IPS-15b (cell line): ENCODE measurements around the gene NARF.

ENCODE experiments used
- H3K27me3 ChIP-seq: one replicate; pipeline ENCODE4 v1.6.1; 2013; ENCODE audit warnings: low read length; ENCODE audit not compliant: control insufficient read depth, insufficient read depth
- H3K36me3 ChIP-seq: one replicate; pipeline ENCODE4 v1.6.1; 2013; ENCODE audit warnings: low read length; ENCODE audit not compliant: control insufficient read depth, insufficient read depth
- H3K4me1 ChIP-seq: one replicate; pipeline ENCODE4 v1.6.1; 2013; ENCODE audit warnings: mild to moderate bottlenecking, low read length; ENCODE audit not compliant: control insufficient read depth, insufficient read depth
- H3K4me3 ChIP-seq: one replicate; pipeline ENCODE4 v1.5.1; 2013; ENCODE audit warnings: low read depth, low read length
- H3K9ac ChIP-seq: one replicate; pipeline ENCODE4 v1.6.1; 2013; ENCODE audit warnings: low read depth, mild to moderate bottlenecking, low read length
- H3K9me3 ChIP-seq: one replicate; pipeline ENCODE4 v1.6.1; 2013; ENCODE audit warnings: mild to moderate bottlenecking, low read length; ENCODE audit not compliant: control insufficient read depth, insufficient read depth

NARF gene

DNA sequence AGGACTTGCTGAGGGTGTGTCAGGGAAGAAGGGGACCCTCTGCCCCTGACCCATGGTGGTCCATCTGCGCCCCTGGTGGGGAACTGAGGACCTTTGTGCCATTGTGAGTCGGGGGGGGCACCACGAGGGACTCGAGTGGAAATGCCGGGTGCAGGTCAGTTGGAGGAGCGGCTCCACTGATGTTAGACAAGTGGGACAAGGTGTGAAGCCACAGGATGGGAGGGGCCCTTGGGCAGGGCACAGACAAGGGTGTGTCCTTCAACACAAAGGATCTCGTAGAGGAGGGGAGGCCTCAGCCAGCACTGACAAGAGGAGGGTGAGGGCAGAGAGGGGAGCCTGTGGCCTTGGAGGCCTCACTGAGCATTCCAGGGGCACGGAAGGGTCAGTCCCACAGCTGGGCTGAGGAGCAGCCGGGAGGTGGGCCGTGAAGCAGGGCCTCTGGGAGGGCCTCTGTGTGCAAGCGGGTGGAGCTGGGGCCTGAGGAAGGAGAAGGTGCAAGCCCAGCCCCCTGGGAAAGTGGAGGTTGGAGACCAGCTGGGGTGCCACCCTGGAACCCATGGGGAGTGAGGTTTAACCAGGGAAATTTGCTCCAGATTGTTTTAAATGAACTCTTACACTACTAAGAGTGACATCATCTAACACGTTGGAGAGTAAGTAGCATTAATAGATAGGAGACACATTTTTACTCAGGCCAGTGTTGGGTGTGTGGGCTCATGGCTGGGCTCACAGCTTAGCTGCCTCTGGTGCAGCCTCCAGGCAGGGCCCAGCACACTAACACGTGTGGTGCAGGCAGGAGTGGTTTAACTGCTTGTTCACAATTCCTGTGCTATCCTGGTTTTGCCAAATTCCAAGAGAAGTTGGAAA, 27.9 kb downstream of the NARF start:
- Histone ChIP-seq H3K27me3 (no peaks in the 10 kb centered on the region), H3K4me3 (no peak overlapping the region), H3K9me3 (no peaks in the 10 kb centered on the region), H3K9ac (no peak overlapping the region), H3K4me1 (no peaks in the 10 kb centered on the region), H3K36me3 (peaks cover 22% of the 10 kb centered on the region)

DNA sequence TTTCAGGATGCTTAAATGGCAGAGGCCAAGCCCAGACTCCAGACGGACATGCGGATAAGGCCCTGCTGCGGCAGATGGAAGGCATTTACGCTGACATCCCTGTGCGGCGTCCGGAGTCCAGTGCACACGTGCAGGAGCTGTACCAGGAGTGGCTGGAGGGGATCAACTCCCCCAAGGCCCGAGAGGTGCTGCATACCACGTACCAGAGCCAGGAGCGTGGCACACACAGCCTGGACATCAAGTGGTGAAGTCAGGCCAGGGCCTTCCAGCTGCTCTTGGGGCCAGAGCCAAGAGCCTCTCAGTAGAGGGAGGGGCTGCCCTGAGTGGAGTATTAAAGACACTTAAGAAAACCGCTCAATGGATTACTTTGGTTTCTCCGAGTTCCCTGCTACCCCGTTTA, 29.4 kb downstream of the NARF start:
- H3K4me1 ChIP-seq: no peaks in the 10 kb centered on the region
- H3K4me3 ChIP-seq: no peak overlapping the region
- no peaks in the 10 kb centered on the region for H3K9me3 ChIP-seq
- no peaks in the 10 kb centered on the region for H3K27me3 ChIP-seq
- no peak overlapping the region for H3K9ac ChIP-seq
- peaks cover 22% of the 10 kb centered on the region for H3K36me3 ChIP-seq

DNA sequence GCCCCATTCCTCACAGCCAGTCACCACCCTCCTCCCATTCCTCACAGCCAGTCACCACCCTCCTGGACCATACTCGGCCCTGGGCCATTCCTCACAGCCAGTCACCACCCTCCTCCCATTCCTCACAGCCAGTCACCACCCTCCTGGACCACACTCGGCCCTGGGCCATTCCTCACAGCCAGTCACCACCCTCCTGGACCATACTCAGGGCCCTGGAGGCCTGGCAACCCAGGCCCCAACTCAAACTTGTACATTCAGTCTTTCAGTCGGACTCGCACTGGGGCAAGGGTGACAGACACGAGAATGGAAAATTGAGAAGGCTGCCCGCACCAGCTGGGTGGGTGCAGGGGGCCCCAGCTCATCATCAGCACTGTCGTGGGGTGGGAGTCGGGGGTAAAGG, 30.6 kb downstream of the NARF start:
- H3K4me1 ChIP-seq: no peaks in the 10 kb centered on the region
- no peak overlapping the region for H3K9ac ChIP-seq
- no peak overlapping the region for H3K4me3 ChIP-seq
- no peaks in the 10 kb centered on the region for H3K27me3 ChIP-seq
- peaks cover 22% of the 10 kb centered on the region for H3K36me3 ChIP-seq
- H3K9me3 ChIP-seq: no peaks in the 10 kb centered on the region

DNA sequence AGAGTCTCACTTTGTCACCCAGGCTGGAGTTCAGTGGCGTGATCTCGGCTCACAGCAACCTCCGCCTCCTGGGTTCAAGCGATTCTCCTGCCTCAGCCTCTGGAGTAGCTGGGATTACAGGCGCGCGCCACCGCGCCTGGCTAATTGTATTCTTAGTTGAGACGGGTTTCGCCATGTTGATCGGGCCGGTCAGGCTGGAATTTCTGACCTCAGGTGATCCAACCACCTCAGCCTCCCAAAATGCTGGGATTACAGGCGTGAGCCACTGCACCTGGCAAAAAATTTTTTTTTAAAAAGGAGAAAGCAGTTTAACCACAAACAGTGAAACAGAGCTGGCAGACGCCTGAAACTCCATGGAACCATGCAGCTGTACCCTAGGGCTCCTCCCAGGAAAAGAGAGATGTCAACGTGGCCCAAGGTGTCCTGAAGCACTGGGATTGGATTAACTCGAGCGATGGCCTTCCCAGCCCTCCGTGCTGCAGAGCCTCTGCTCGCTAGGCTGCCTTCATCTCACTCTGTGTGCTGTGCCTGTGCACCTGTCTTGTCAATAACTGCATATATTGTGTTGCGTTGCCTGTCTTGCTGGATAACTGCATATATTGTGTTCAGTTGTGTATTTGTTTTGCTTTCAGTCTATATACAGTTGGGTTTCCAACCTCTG, 31.4 kb downstream of the NARF start:
- no peak overlapping the region for H3K9ac ChIP-seq
- H3K27me3 ChIP-seq: no peaks in the 10 kb centered on the region
- peaks cover 16% of the 10 kb centered on the region for H3K36me3 ChIP-seq
- H3K4me3 ChIP-seq: no peak overlapping the region
- no peaks in the 10 kb centered on the region for H3K4me1 ChIP-seq
- no peaks in the 10 kb centered on the region for H3K9me3 ChIP-seq

DNA sequence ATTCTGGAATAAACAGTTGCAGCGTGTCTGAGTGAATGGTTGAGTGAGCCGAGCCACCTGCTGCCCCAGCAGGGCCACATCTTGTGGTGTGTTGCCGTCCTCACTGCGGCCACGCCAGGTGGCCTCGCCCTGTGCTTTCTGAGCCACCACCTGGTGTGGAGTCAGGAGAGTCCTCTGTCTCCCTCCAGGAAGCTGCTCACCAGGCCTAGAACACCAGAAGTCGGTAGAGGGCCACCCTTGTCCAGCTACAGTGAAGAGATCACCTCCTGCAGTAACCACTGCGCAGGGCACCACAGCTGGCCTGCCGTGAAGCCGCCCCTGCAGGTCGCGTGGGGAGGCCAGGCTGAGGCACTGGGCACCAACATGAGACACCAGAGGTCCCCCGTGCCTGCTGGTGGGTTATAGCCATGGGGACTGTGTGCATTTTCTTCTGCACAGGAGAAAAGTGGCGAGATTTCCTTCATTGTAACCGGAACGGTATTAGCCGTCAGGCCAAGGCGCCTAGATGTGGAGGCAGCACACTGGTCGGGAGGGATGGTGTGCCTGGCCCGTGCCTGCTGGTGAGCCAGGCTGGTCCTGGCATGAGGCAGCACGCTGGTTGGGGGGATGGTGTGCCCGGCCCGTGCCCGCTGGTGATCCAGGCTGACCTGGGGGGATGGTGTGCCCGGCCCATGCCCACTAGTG, 32.1 kb downstream of the NARF start:
- peaks cover 12% of the 10 kb centered on the region for H3K36me3 ChIP-seq
- no peaks in the 10 kb centered on the region for H3K27me3 ChIP-seq
- H3K9me3 ChIP-seq: no peaks in the 10 kb centered on the region
- H3K4me3 ChIP-seq: no peak overlapping the region
- no peak overlapping the region for H3K9ac ChIP-seq
- peaks cover 4% of the 10 kb centered on the region for H3K4me1 ChIP-seq

DNA sequence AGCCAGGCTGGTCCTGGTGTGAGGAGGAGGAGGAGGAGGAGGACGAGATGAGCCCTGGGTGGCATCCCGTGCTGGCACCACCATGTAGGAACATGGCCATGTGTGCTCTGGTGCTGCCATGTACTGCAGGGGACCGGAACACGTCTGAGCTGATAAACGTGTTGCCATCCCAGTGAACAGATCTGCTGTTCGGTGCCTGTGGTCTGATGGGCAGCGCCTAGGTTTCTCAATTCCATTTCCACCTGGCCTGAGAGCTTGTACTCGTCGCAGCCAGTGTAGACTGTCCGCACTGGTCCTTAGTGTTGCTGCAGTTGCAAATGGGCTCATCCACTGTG, 32.6 kb downstream of the NARF start:
- peaks cover 7% of the 10 kb centered on the region for H3K36me3 ChIP-seq
- no peak overlapping the region for H3K4me3 ChIP-seq
- H3K4me1 ChIP-seq: peaks cover 4% of the 10 kb centered on the region
- H3K27me3 ChIP-seq: peaks cover 4% of the 10 kb centered on the region
- H3K9ac ChIP-seq: no peak overlapping the region
- H3K9me3 ChIP-seq: no peaks in the 10 kb centered on the region

DNA sequence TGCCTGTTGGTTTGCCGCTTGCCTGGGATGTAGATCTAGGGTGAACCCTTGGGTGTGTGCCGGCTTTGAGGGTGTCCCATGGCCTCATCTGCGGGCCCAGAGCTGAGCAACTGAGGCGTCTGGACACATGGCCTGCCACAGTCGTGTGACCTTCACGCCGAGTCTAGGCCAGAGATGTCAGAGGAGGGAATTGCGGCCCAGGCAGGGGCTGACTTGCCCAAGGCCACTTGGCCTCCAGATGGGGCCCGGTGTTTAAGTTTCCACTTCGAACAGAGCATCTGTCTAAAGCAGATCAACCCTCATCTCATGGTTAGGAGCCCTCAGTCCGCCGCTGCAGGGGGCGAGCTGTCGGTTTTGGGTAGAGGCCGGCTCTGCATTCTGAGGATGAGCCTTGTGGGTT, 33.0 kb downstream of the NARF start:
- H3K9me3 ChIP-seq: no peaks in the 10 kb centered on the region
- H3K4me1 ChIP-seq: peaks cover 4% of the 10 kb centered on the region
- no peak overlapping the region for H3K4me3 ChIP-seq
- H3K9ac ChIP-seq: no peak overlapping the region
- peaks cover 7% of the 10 kb centered on the region for H3K36me3 ChIP-seq
- peaks cover 8% of the 10 kb centered on the region for H3K27me3 ChIP-seq

DNA sequence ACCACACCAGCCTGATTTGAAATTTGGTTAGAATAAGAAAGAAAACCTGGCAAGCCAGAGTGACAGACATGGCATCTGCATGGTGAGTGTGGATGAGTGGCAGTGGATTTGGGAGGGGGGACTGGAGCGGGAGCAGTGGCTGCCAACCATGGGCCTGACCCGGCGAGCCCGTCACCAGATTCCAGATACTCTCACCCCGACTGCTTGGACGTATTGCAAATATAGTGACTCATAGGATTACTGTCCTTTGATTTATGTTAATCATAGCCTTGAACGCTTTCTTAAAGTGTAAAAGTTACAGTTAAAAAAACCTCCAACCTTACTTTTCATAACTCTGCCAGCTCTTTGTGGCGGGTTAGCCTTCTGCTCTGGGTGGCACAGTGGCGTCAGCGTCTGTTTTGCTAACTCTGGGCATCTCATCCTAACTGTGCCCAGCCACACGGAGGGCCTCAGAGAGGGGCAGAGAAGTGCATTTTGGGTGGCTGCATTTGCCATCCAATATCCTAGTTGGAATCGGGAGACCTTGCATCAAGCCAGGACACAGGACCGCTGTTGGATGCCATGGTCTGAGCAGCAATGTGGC, 34.2 kb downstream of the NARF start:
- Histone ChIP-seq H3K36me3 (peaks cover 4% of the 10 kb centered on the region), H3K27me3 (peaks cover 9% of the 10 kb centered on the region), H3K4me1 (peaks cover 4% of the 10 kb centered on the region), H3K4me3 (no peak overlapping the region), H3K9ac (no peak overlapping the region), H3K9me3 (no peaks in the 10 kb centered on the region)

DNA sequence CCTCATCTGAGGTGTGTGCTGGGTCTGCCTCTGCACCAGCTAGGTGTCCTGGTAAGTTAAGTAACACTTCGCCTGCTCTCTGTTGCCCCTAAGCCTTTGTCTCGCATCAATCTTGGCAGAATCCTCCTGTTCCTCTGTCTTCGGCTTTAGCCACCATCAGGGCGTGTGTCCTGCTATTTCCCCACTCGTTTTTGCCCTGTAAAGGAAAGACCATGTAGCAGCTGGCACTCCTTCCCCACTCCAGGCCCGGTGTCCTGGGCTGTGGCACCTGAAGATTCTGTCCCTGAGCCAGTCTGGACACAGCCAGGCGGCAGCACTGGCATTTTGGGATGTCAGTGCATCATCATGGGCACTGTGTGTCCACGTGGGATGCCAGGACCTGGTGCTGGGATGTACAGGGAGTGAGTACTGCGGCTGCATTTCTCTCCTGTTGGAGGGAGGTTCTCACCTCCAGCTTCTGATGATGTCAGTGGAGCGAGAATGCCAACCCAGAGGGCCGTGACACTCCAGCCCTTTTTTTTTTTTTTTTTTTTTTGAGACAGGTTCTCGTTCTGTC, 34.8 kb downstream of the NARF start:
- Histone ChIP-seq H3K36me3 (no peaks in the 10 kb centered on the region), H3K27me3 (peaks cover 12% of the 10 kb centered on the region), H3K4me3 (no peak overlapping the region), H3K9ac (no peak overlapping the region), H3K9me3 (no peaks in the 10 kb centered on the region), H3K4me1 (peaks cover 4% of the 10 kb centered on the region)

DNA sequence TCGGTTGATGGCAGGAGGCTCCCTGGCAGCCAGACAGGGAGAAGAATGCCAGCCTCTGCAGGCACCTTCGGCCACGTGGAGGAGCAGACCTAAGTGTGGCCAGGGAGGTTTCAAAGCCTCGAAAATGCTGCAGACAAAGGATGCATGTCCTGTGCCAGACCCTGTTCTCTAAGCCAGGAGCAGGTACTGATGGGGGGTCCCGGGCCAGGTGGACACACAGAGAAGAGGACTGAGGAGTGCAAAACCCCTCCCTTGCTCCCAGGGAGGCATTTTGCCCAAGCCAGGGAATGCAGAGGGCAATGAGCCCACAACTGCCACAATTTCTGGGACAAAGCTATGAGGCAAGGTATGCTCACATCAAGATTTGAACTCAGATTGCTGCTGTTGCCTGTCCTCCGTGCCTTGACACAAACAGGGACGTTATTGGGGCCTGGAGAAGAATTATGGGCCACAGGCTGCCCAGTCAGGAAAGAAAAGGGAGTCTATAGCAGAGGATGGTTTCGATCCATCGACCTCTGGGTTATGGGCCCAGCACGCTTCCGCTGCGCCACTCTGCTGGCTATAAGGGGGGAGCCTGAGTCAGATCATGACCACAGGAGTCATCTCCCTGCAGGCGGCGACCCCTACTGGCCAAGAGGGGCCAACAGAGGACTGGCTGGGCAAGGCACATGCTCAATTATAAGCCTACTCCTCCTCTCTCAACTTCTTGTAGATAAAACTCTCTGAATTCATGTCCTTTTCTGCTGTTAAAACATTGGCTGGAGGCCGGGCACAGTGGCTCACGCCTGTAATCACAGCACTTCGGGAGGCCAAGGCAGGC, 35.9 kb downstream of the NARF start:
- Histone ChIP-seq H3K4me1 (peaks cover 4% of the 10 kb centered on the region), H3K36me3 (no peaks in the 10 kb centered on the region), H3K4me3 (peak overlapping the region; percentile 50), H3K9ac (peak overlapping the region; percentile 2), H3K27me3 (peaks cover 18% of the 10 kb centered on the region), H3K9me3 (no peaks in the 10 kb centered on the region)
